Mucosa of descending colon (tissue), 3 donors: ENCODE results near the gene CDH12. TPM values are rescaled to one million over a fixed set of nuclear protein-coding genes. Genes with fewer than 3 reads are reported as not detected.
"Not testable (repeated sequence)": the region's sequence is repeated elsewhere in the genome, so short reads cannot be mapped to it uniquely, and the experiment has no call there.

ENCODE experiments used
- ATAC-seq: fragments of 200-7000 bp; cut with Tn5 transposase; one replicate; pipeline ENCODE4 v1.9.1; 2020; ENCODE audit warnings: mild to moderate bottlenecking, moderate library complexity
- DNase-seq, 3 donors: peaks; one replicate each; pipeline ENCODE4 v3.0.0-alpha.2; 2020
- H3K36me3 ChIP-seq: fragments of 200-600 bp; one replicate; pipeline ENCODE4 v1.8.0; 2021; ENCODE audit warnings: low read depth, mild to moderate bottlenecking
- H3K4me1 ChIP-seq: fragments of 200-600 bp; one replicate; pipeline ENCODE4 v1.8.0; 2021; ENCODE audit warnings: low read depth, mild to moderate bottlenecking
- H3K4me3 ChIP-seq: fragments of 200-600 bp; one replicate; pipeline ENCODE4 v1.8.0; 2021; ENCODE audit warnings: mild to moderate bottlenecking
- H3K9me3 ChIP-seq: fragments of 200-600 bp; one replicate; pipeline ENCODE4 v1.8.0; 2021; ENCODE audit warnings: mild to moderate bottlenecking
- CTCF ChIP-seq: fragments of 200-600 bp; IDR thresholded peaks from one replicate; pipeline ENCODE4 v1.8.0; 2022; ENCODE audit warnings: antibody characterized with exemption, mild to moderate bottlenecking
- intact Hi-C, 2 donors: fragments of 100-400 bp; cut with DNase I in 1 of 2; cut with micrococcal nuclease in 1 of 2; formaldehyde crosslinking; loops; one replicate each; pipeline versions ENCODE4 v1.11.0 to v1.11.1; 2022; cut with DNase I, micrococcal nuclease
- total RNA-seq, 3 donors: library from RNA; stranded (reverse); fragmentation: NEBNext Ultra II Directional in 2 of 3; extraction: Animal tissue kit (Norgen Biotek cat#: 25700) in 2 of 3; gene quantifications; one replicate each; pipeline versions ENCODE4 v1.2.1 to v1.2.4, GENCODE V29; 2021 to 2023
- donor health status: DM: no; HTN: no; CAD: no; lungs with moderate emphysema.
- donor health status: DM: no; HTN: no; CAD: no.
- donor health status: DM: no; HTN: yes; CAD: no.

CDH12 gene
- total RNA-seq, 3 donors from 2014 or later: 0.14 TPM; not detected in 2

GRCh38 chr5:22156953-22157352, 696.2 kb downstream of the CDH12 start:
- ATAC-seq, DNase-seq, H3K4me1 ChIP-seq, H3K36me3 ChIP-seq, H3K9me3 ChIP-seq, intact Hi-C loops, H3K4me3 ChIP-seq: not testable (repeated sequence)

GRCh38 chr5:22154779-22155178, 698.4 kb downstream of the CDH12 start:
- H3K4me3 ChIP-seq, H3K36me3 ChIP-seq, DNase-seq, H3K4me1 ChIP-seq, intact Hi-C loops, ATAC-seq, H3K9me3 ChIP-seq: not testable (repeated sequence)

- H3K9me3 ChIP-seq, H3K4me3 ChIP-seq, H3K36me3 ChIP-seq, H3K4me1 ChIP-seq, intact Hi-C loops, ATAC-seq, DNase-seq: not testable (repeated sequence)
Observed at GRCh38 chr5:22151801-22152200, 701.3 kb downstream of the CDH12 start.

- H3K36me3 ChIP-seq, intact Hi-C loops, DNase-seq, H3K4me1 ChIP-seq, ATAC-seq, H3K4me3 ChIP-seq, H3K9me3 ChIP-seq: not testable (repeated sequence)
Observed at GRCh38 chr5:22140418-22140817, 712.7 kb downstream of the CDH12 start.

- H3K9me3 ChIP-seq, H3K4me3 ChIP-seq, ATAC-seq, intact Hi-C loops, H3K36me3 ChIP-seq, DNase-seq, H3K4me1 ChIP-seq: not testable (repeated sequence)
Observed at GRCh38 chr5:22139662-22140300, 713.4 kb downstream of the CDH12 start.

GRCh38 chr5:22111320-22111719, 741.8 kb downstream of the CDH12 start:
- Histone ChIP-seq H3K9me3 (no peaks in the 10 kb centered on the region), H3K4me1 (no peaks in the 10 kb centered on the region), H3K4me3 (no peak overlapping the region), H3K36me3 (no peaks in the 10 kb centered on the region)
- intact Hi-C loops: no loop called here
- TF ChIP-seq CTCF: no peak
- DNase-seq (no peak), ATAC-seq (no peak)

GRCh38 chr5:22109315-22109714, 743.8 kb downstream of the CDH12 start:
- intact Hi-C loops: no loop called here
- no peak for TF ChIP-seq CTCF
- H3K36me3 ChIP-seq: no peaks in the 10 kb centered on the region
- H3K9me3 ChIP-seq: no peaks in the 10 kb centered on the region
- no peaks in the 10 kb centered on the region for H3K4me1 ChIP-seq
- no peak overlapping the region for H3K4me3 ChIP-seq
- no peak for DNase-seq
- no peak for ATAC-seq

- H3K9me3 ChIP-seq: no peaks in the 10 kb centered on the region
- intact Hi-C loops: no loop called here
- no peak for TF ChIP-seq CTCF
- no peaks in the 10 kb centered on the region for H3K4me1 ChIP-seq
- H3K36me3 ChIP-seq: no peaks in the 10 kb centered on the region
- no peak overlapping the region for H3K4me3 ChIP-seq
- ATAC-seq (no peak), DNase-seq (no peak)
Observed at GRCh38 chr5:22108545-22108944, 744.6 kb downstream of the CDH12 start.
